Ovary (tissue), 9 donors: ENCODE measurements around the gene MYO15B. TPM values are rescaled to one million over a fixed set of nuclear protein-coding genes. Genes with fewer than 3 reads are reported as not detected.
A peak's percentile ranks its signal among the peaks of the same experiment; 100 is the strongest.

Experiments
- DNase-seq, 5 donors: peaks; one replicate each; pipeline ENCODE4 v3.0.0-alpha.2; 2019 to 2020
- H3K27ac ChIP-seq, 2 donors: fragments of 200-600 bp; one replicate each; pipeline versions ENCODE4 v1.5.1 to v1.8.0; 2019 to 2022
- H3K27me3 ChIP-seq: fragments of 200-600 bp; one replicate; pipeline ENCODE4 v1.8.0; 2022
- H3K36me3 ChIP-seq: fragments of 200-600 bp; sonication (generic); one replicate; pipeline ENCODE4 v1.5.1; 2019
- H3K4me1 ChIP-seq: one replicate; pipeline ENCODE4 v1.8.1; 2013; ENCODE audit warnings: mild to moderate bottlenecking, moderate library complexity; ENCODE audit not compliant: insufficient read depth
- H3K4me3 ChIP-seq: fragments of 200-600 bp; sonication (generic); one replicate; pipeline ENCODE4 v1.5.1; 2017
- H3K9me3 ChIP-seq, 2 donors: fragments of 200-600 bp in 1 of 2; sonication (generic) in 1 of 2; one replicate each; pipeline versions ENCODE4 v1.5.1 to v1.8.1; 2013 to 2019; ENCODE audit warnings: mild to moderate bottlenecking in 1 of 2, moderate library complexity in 1 of 2
- EP300 ChIP-seq: sonication (generic); formaldehyde crosslinking; IDR thresholded peaks from one replicate; pipeline ENCODE4 v1.6.1; 2017; ENCODE audit warnings: antibody characterized with exemption
- POLR2A ChIP-seq: fragments of 450-650 bp; IDR thresholded peaks from one replicate; pipeline ENCODE4 v1.6.1; 2017; ENCODE audit warnings: antibody characterized with exemption, mild to moderate bottlenecking, moderate library complexity
- WGBS, 3 donors: extraction: QIAGEN DNeasy Blood & Tissue Kit in 1 of 3; methylation state at CpG; one replicate each; pipeline versions ENCODE4 v1.1.5 to v1.1.7; 2013 to 2017; 5-methylcytosine and 5-hydroxymethylcytosine counted together
- intact Hi-C, 4 donors: fragments of 100-400 bp; cut with DNase I; formaldehyde crosslinking; loops; one replicate each; pipeline versions ENCODE4 v1.11.0 to v1.15.1; 2022 to 2023
- polyA plus RNA-seq, 2 donors: library from polyadenylated mRNA; stranded (reverse); fragments of 200-250 nt in 1 of 2; fragments of 350-450 nt in 1 of 2; fragmentation: Illumina TruSeq in 1 of 2; extraction: RNeasy Lipid Tissue Mini Kit (QIAGEN cat#74804) in 1 of 2; gene quantifications; one replicate each; pipeline ENCODE4 v1.2.3, GENCODE V29; 2013 to 2014
- total RNA-seq, 7 donors: library from RNA; depleted of rRNA in 2 of 7; stranded (reverse); fragments of >200 nt in 2 of 7; fragmentation: NEBNext Ultra II Directional in 3 of 7; extraction: Animal tissue kit (Norgen Biotek cat#: 25700) in 3 of 7; gene quantifications; one replicate each; pipeline versions ENCODE4 v1.1.0 to v1.2.4, GENCODE V29; 2016 to 2023
- TF ChIP-seq, protein P1 (sequence below), 3 donors: fragments of 450-650 bp in 2 of 3; fragments of 200-600 bp in 1 of 3; IDR thresholded peaks; one replicate each; pipeline versions ENCODE4 v1.5.1 to v1.8.0; 2016 to 2022; ENCODE audit warnings: antibody characterized with exemption in 3 of 3, mild to moderate bottlenecking in 1 of 3
- donor health status: DM: no; HTN: no; CAD: no; lungs with moderate emphysema.
- donor health status: DM: no; HTN: no; CAD: no.
- donor health status: Bipolar disorder and iron deficiency.
- donor health status: DM: yes; HTN: yes; CAD: no.
- donor health status: DM: no; HTN: no; CAD: no.
- donor health status: DM: yes; HTN: yes; CAD: no.

The MYO15B gene
- total and polyA plus RNA-seq, 9 donors: 31.0 to 383 (median 238) TPM

- peaks cover 4% of the 10 kb centered on the region for H3K4me1 ChIP-seq
- TF ChIP-seq EP300 (no peak), POLR2A (no peak)
- TF ChIP-seq, protein P1, sequence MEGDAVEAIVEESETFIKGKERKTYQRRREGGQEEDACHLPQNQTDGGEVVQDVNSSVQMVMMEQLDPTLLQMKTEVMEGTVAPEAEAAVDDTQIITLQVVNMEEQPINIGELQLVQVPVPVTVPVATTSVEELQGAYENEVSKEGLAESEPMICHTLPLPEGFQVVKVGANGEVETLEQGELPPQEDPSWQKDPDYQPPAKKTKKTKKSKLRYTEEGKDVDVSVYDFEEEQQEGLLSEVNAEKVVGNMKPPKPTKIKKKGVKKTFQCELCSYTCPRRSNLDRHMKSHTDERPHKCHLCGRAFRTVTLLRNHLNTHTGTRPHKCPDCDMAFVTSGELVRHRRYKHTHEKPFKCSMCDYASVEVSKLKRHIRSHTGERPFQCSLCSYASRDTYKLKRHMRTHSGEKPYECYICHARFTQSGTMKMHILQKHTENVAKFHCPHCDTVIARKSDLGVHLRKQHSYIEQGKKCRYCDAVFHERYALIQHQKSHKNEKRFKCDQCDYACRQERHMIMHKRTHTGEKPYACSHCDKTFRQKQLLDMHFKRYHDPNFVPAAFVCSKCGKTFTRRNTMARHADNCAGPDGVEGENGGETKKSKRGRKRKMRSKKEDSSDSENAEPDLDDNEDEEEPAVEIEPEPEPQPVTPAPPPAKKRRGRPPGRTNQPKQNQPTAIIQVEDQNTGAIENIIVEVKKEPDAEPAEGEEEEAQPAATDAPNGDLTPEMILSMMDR (IDR thresholded peaks at IDR 0.05): no peak
- H3K36me3 ChIP-seq: no peaks in the 10 kb centered on the region
- H3K27ac ChIP-seq: no peak overlapping the region
- no peak overlapping the region for H3K4me3 ChIP-seq
- H3K9me3 ChIP-seq: no peaks in the 10 kb centered on the region
- DNase-seq: no peak
- no peaks in the 10 kb centered on the region for H3K27me3 ChIP-seq
- intact Hi-C loops: no loop called here
- WGBS, 3 donors: 69 to 79% (median 69%) methylated on average over 10 to 11 of the region's 11 CpGs
Measured at GRCh38 chr17:75626496-75627038, 39.0 kb downstream of the MYO15B start.

DNA sequence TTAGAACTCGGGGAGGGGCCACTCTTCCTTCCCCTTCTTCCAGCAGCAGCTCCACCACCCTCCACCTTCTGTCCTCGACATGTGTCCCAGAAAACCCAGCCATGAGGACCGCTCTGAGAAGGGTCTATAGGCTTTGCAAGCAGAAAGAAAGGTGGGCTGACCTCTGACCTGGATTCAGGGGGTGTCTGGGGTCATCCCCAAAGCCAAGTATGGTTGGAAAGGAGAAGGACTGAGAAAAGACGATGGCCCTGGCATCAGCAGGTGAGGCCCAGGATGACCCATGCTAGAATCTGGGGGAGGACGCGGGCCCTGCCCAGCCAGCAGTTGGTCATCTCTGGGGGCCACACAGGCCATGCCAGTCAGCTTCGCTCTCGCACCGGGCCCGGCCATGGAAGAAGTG, 39.5 kb downstream of the MYO15B start:
- Histone ChIP-seq H3K4me1 (peaks cover 4% of the 10 kb centered on the region), H3K4me3 (no peak overlapping the region), H3K27me3 (no peaks in the 10 kb centered on the region), H3K27ac (no peak overlapping the region), H3K36me3 (no peaks in the 10 kb centered on the region), H3K9me3 (no peaks in the 10 kb centered on the region)
- 87 to 92% (median 90%) methylated on average over 10 of the region's 10 CpGs for WGBS, 3 donors
- intact Hi-C loops: no loop called here
- TF ChIP-seq EP300 (no peak), POLR2A (no peak)
- TF ChIP-seq, protein P1 (IDR thresholded peaks at IDR 0.05): no peak
- DNase-seq: no peak

DNA sequence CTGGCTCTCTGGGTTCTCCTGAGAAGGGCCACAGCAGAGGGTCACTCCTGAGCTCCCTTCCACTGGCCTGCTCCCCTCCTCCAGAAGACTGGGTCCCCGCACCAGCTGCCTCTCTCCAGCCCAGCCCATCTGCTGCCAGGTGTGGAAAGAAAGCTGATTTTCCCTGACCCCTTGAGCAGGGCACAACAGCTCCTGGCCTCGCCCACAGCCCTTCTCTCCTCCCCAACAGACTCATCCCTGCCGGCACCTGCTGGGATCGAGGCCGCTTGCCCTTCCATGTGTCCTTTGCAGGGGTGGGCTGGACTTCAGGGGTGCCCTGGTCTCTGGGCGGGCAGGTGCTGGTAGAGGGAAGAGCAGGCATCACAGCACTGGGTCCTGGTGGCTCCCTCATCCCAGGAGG, 40.8 kb downstream of the MYO15B start:
- intact Hi-C loops: no loop called here
- DNase-seq: peak in 1 of 5 donors; percentile 36
- no peaks in the 10 kb centered on the region for H3K27me3 ChIP-seq
- 63 to 84% (median 71%) methylated on average over 6 of the region's 6 CpGs for WGBS, 3 donors
- H3K36me3 ChIP-seq: no peaks in the 10 kb centered on the region
- H3K27ac ChIP-seq: no peak overlapping the region
- H3K4me1 ChIP-seq: peaks cover 5% of the 10 kb centered on the region
- TF ChIP-seq, protein P1 (IDR thresholded peaks at IDR 0.05): no peak
- TF ChIP-seq EP300 (no peak), POLR2A (no peak)
- H3K4me3 ChIP-seq: no peak overlapping the region
- no peaks in the 10 kb centered on the region for H3K9me3 ChIP-seq

- 60 to 78% (median 67%) methylated on average over 13 to 14 of the region's 14 CpGs for WGBS, 3 donors
- Histone ChIP-seq H3K4me1 (peaks cover 10% of the 10 kb centered on the region), H3K27ac (no peak overlapping the region), H3K27me3 (no peaks in the 10 kb centered on the region), H3K36me3 (no peaks in the 10 kb centered on the region), H3K4me3 (no peak overlapping the region), H3K9me3 (no peaks in the 10 kb centered on the region)
- peak in 1 of 5 donors; percentile 37 for DNase-seq
- TF ChIP-seq, protein P1 (IDR thresholded peaks at IDR 0.05): no peak
- TF ChIP-seq POLR2A (no peak), EP300 (no peak)
- intact Hi-C loops: no loop called here
Measured at GRCh38 chr17:75629157-75629556, 41.6 kb downstream of the MYO15B start.
